ENCODE results near the gene ZIC1.

Gene ZIC1

DNA sequence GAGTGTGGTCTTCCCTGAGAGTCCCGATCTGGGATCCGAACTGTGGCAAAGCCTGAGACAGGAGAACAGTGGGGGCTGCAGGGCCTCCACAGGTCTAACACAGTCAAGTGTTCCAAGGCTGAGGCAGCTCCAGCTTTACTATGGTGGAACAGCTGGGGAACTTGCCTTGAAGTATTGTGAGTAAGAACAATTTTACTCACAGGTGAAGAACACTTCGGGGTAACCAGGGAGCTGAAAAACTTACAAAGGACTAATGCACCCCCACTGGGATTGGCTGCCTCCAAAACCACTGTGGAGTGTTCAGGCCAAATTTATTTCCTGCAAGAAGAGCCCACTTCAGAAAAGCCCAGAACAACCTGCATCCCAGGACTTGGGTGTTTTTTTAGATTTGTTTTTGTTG, 28.2 kb upstream of the ZIC1 start:
- DNase-seq: no peak

DNA sequence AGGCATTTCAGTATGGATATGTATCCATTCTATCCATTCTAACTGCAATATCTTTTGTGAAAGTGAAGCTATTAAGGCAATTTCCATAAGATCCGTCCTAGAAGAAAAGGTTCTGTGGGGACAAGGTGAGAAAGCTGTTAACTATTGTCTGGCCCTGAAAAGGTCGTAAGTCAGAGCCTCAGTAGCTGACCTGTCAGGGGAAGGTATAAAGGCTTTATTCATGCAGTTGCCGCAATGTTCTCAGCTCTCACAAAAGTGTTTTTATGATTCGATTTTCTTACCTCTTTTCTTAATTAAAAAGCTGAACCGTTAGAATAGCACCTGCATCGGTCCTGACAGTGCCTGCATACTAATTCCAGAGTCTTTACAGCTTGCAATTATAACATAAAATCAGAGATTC, 27.6 kb upstream of the ZIC1 start:
- no peak for DNase-seq

DNA sequence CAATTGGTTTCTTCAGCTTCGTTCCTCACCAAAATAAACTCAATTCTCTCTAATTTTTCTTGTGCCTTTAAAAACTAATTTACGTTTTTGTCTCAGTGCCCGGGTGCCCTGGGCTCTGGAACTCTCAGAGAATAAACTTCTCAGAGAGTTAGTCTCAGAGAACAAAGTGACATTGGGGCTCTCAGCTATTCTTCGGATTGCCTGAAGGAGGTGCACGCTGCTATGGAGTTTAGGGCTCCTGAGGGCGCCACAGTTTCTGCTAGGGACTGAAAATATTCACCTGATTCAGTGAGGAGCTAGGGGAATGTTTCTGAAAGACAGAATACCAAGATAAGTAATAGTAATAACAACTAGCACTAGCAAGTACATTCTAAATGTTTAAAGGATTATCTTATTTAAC, 25.5 kb upstream of the ZIC1 start:
- no peak for DNase-seq

DNA sequence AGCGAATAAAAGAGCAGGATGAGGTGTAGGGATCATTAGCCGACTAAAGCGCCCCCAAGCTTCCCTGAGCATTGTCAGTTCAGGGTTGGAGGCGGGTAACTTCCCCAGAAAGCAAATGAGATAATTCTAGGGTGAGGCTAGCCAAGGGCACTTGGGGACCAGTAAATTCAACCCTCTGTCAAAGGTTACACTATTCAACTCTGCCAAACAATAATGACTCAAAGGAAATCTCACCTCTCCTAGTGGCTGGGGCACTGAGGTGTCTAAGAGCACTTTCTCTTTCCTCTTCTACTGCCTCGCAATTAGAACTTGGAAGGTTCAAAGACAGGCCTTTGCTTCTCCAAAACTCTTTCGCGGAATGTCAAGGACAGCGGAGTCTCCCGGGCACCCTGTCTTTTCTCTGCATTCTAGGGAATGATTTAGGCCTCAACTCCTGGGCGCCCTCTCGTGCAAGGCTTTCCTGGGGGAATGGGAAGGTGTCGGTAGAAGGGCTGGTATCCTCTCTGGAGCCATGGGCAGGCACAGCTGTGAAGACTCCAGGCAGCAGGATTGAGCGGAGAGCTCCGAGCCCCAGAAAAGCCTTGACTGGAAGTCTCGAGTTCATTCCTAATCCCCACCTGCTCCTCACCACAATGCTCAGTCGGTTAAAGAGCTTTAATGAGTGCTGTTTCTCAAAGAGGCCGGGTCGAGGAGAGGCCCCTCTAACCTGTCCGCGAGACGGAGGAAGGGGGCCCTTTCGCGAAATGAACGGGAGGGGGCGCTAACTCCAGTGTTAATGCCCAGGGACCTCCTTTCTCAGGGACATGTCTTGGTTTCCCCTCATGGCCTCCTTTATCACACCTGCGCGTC, 24.7 kb upstream of the ZIC1 start:
- no peak for DNase-seq

DNA sequence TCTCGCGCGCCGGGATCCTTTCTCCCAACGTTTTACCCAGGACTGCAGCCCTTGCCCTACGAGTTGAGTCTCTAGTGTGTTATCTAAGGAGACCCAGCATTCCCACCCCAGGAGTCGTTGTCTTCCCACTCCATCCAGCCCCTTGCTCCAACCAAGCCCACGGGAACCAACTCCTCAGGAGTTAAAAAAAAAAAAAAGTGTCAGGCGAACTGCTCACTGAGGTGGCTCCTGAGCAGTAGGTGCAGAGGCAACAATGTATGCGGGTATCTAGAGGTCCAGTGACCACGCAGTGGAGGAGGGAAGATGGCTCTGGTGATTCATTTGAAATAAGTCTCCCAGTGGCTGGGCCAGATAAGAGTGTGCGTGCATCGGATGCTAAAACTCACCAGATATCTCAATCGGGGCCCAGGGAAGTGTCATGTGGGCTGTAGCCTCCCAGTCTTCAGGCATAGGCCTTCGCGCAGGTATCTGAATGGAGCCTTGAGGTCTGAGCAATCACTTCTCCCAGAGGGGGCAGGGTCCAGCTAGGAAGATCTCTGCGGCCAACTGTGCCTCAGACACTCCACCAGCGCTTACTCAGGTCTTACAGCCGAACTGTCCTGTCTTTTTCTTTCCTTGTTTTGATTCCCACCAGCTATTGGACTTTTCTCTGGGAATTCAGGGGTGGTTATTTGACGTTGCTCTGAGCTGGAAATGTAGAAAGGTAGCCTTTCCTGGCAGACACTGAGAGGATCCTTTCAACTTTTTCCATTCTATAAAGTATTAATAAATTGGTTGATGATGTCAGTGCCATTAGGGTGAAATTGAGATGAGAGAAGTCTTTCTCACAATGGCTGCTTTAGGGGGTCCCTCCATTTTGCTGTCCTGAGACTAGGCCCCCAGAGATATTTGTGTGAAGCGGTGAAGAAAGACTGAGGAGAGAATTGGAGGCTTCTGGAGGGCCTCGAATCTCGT, 23.8 kb upstream of the ZIC1 start:
- no peak for DNase-seq

DNA sequence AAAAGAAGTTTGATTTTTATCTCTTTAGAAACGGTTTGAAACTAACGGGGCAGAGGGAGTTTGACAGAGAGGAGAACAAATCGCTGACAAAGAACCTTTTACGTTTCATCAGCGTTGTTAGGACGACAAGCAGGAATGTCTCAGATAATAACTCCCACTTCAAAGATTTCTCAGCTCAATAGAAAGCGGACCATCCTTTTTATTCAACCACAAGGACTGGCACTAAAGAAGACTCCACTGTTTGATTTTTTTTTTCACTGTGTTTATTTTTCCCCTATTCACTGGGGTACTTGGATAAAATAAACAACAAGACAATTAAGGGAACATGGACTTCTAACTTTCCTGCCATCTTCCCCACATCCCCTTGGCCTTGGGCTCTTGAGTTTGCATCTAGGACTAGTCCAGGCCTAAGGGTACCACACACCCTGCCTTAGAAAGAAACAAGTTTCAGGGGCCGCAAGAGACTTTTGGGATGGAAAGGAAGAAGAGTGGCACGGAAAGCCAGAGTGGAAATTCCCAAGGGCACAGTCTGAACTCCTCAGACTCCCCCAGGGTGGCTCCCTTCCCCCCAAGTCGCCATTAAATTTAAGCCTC, 21.8 kb upstream of the ZIC1 start:
- no peak for DNase-seq

DNA sequence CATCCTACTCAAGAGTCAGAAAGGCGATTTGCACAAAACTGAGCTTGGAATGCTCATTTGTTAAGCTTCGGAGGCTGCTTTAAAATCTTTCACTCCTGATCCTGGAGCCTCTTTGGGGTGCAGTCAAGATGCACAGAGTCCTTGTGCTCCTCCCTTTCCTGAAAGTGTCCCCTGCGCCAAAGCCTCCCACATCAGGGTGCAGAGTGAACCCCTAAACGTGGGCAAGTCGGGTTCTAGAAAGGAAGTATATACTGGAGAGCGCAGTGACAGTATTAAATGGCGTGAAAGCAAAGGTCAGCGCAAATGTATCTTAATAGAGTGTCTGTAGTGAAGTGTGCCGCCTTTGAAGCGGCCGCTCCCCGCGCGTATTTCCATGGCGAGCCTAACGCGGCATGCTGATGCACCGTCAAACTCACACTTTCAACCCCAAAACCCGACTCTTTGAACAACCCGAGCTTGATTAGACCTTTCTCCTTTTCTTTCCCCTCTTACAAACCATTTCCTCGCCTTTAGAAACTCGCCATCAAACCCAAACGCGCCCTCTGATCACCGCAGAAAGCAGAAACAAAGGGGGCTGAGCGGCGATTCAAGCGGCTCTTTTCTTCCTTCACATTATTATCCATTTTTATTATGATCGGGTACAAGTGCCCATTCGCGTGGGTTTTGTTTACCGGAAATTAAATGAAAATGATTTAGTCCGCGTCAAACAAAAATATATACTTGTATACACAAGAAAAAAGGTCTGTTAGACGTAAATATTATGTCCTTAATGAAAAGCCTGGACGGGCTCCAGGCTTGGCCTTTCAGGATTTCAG, 21.1 kb upstream of the ZIC1 start:
- no peak for DNase-seq

DNA sequence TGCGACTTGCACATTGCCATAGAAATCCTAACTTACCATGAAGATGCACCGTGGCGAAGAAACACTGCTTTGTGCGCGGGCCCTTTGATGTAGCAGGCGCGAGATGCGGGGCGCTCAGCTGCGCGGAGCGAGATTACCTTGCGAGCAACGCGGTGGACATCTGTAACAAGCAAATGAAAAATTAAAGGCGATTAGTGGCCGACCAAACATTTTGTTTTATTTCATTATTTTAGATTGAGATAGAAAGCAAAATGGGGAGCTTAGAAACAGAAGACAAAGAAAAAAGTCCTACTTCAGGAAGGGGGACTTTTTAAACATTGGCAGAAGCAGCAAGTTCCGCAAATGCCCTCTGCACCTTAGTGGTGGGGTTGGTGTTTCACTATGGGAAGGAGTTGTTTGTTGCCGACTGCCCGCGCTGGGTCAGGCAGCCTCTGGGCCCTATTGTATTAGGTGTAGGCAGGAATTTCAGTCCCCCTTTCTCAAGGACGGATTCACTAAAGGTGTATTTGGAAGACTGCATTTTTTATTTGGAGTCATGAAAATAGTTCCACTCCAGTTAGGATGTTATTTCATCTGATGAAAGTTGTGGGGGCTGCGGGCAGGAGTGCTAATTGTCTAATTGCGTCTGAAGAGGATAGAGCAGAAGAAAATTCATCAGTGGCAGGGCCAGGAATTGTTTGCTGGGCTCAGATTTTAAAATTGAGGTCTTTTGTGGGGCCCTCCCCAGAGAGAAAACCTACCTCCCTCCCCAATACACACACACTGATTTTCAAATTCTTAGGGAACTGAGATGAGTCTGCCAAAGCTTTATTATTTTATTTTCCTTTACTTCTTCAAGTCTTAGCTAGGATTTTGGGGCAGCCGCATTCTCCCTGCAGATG, 20.2 kb upstream of the ZIC1 start:
- DNase-seq: no peak

DNA sequence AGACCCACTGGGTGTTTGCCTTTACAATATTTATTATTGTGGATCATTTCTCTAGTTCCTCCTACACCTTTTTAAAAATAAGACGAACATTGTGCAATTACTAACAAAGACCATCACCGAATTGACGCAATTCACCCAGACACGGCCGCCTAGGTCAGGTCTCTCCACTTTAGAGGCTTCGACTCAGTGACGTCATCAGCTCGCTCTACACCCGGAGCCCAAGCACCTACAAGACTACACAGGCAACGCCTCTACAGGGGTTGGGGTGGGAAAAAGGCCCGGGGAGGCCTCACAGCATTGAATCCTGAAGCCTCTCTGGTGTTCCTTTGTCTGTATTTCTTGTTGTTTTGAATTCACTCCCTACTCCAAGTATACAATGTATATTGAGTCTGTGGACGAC, 19.4 kb upstream of the ZIC1 start:
- no peak for DNase-seq

DNA sequence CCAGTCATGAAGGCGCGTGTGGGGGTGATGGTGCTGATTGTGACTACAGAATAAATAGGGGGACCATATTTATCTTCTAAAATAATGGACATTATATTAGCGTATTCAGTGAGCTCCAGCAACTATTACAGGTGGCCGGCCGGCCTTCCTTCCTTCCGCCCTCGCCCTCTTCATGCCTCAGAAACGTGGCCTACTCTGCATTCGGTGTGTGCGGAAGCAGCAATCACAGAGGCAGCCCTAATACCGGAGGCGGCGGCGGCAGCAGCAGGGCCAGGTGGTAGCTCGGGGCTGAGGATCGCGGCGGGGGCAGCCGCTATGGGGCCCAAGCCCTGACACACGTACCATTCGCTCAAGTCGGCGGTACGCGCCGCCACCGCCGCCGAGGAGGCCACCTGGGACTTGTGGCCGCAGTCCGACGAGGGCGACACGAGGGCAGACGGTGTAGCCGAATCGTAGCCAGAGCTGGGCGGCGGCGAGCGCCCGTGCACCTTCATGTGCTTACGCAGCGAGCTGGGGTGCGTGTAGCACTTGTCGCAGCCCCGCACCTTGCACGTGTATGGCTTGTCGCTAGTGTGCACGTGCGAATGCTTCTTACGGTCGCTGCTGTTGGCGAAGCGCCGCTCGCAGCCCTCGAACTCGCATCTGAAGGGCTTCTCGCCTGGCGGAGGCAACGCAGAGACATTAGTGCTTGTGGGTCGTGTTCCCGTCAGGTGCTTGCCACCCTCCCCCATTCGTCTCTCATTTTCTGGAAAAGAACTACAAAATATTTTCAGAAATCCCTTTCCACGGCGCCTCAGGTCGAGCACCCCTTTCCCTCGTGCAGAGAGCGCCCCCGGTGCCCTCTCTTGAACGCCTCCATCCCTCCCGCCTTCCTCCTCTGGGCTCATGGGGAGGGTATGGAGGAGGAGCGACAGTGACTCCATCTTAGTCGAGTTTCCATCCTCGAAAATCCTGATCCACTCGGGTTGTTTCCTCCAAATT, 18.3 kb upstream of the ZIC1 start:
- no peak for DNase-seq

DNA sequence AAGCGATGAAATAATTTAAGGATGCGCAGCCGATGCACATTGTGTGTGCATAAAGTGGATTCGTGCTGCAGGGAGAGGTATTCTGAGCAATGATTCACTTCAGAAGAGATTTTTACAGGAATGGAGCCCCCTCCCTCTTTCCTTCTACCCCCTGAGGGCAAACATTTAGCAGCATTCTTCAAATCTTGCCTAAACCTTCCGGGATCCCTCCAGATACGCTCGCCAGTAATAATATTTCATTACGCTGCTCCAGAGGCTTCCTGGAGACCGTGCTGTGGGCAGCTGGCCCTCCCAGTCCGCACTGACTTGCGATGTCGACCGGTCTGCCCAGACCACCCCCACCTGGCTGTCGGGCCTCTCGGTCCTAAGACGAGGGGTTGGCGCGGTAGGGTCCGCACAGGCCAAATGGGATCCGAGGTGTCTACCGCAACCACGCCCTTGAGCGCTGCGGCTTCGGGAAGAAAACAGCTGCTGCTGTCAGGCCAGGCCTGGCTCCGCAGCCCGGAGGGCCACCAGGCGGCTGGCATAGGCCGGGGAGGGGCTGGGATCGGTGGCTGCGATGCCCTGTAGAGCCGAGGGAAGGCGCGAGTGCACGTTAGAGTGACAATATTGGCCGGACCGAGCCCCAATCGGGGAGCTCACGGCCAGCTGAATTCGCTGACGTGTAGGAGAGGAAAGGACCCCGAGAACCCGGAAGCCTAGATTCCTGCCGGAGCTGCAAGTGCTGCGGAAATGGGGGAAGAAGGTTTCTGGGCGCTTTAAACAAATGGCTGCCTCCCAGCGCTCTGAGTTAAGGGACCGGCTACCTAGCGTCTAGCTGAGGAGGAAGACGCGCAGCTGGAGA, 17.2 kb upstream of the ZIC1 start:
- DNase-seq: no peak

DNA sequence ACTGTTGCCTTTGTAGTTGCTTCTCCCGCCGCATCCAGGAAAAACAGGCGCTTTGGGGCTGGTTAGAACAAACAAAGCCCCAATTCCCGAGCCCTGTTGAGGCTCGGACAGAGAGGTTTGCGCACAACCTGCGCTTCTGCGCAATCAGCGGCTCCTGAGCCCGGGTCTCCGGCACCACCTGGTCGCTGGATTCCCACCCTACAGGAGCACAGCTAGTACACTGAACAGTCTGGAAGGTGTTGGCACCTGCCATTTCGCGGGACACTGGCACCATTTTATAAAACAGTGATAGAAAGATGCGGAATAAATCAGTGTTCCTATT, 16.6 kb upstream of the ZIC1 start:
- no peak for DNase-seq

DNA sequence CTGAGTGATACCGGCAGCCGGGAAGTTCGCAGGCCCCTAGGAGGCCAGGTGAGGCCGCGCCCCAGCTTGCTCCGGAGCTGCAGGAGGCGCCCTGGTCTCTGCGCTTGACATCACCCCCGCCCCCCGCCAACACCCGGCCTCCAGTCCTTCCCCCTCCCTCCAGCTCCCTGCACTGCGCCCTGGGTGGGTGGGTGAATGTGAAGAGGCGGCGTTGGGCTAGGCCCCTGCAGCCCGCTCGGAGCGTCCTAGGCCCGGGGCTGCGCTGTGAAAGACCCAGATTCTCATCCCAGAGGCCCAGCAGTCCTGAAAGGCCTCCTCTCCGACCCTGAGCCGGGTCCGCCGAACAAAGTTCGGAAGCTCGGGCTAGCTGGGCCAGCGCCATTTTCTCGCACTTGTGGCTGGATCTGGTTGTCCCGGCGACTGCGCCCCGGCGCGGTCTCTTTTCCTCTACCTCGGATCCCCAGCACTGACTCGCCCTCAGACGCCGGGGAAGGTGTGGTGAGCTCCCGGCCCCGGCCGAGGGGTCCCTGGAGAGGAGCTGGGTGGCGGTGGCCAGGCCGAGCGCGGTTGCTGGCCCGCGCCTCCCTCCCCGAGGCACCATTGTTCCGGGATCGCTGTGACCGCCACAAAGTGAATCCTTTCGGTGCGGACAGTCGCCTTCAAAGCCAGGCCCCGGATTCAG, 15.8 kb upstream of the ZIC1 start:
- no peak for DNase-seq

DNA sequence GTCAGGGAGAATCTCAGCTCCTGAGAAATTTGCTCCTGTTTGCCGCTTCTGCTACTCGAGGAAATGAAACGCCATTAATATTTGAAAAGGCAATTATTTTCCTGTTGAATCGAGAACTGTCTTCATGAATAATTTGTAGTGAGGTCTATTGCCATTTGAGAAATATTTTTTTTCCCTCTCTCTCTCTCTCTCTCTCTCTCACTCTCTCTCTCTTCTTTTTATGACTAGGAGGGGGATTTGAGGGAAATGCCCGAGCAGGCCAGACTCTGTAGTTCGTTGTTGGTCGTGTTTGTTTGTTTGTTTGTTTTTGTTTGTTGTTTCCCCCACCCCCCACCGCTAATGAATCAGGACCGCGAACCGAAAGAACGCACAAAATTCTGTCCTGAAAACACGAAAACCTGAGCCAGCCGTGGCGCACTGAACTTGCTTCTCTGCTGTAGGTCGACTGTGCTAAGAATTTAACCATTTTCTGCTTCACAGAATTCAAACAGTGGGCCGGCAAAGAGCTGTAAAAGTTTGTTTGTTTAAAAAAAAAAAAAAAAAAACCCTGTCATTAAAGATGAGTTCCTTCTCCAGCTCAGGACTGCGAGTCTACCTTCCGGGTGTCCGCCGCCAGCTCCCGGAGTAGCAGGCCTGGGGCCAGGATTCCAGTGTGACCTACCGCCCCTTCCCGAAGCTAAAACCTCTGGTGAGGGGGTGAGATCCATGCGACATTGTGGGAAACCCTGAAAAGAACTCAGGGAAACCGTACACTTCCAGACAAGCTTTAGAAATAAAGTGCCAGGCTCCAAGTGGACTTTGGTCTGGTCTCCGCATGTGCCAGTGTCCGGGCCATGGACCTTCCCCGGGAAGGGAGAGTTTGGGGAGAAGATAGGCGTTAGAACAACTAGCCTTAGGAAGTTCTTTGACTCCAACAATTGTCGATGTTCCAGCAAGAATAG, 15.0 kb upstream of the ZIC1 start:
- DNase-seq: no peak

DNA sequence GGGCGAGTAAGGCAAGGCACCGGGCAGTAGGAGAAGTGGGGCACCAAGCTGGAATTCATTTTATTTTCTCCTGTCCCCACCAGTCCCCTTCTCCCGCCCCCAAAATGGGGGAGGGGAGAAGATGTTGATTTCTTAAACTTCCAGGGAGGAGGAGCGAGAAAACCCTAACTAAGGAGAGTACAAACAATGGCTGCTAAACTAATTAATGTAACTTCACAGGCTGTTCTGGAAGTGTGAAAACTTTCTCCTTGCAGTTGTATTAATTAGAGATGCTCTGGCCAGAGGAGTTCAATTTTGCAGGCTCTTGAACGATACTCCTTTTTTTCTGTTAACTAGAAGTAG, 14.3 kb upstream of the ZIC1 start:
- DNase-seq: no peak

DNA sequence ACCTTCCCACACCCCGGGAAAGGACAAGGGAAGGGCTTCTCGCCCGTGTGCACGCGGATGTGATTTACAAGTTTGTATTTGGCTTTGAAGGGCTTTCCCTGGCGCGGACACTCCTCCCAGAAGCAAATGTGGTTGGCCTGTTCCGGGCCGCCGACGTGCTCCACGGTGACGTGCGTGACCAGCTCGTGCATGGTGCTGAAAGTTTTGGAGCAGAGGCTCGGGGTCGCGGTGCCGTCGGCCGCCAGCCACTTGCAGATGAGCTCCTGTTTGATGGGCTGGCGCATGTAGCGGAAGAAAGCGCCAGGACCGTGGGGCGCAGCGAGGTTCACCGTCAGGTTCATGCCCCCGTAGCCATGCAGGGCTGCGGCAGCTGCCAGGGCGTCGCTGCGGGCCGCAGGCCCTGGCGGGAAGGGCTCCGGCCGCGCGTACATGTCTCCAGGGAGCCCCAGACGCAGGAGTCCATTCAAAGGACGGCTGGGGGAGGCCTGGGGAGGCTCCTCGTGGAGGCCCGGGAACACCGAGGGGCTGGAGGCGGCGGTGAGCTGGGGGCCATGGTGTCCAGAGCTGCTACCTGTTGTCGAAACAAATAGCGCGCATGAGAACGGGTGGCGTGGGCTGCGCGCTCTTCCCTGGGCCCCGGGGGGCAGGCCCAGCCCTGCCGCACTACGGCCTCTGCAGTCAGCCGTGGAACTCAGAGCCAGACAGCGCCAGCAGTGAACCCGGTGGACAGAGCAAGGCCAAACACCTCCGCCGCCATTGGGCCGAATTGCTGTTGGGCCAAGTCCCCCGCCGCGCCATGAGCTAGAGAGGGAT, 13.1 kb upstream of the ZIC1 start:
- no peak for DNase-seq

DNA sequence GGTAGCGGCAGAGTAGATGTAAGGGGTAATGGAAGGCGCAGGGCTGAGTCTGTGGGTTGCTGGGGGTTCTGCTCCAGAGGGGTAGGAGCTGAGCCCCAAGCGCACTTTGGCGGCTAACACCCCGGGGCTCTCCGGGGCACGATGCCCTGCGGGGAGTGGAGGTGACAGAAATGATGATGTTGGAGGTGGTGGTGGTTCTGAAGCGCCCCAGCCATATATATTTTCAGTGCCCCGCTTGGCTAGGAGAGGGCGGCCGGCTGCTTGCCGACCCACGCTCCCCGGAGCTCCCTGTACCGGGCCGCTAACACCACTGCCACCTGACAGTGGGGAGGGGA, 12.5 kb upstream of the ZIC1 start:
- DNase-seq: no peak

Data from SW 1271 (cell line).